ENCODE measurements around the gene CEP20. TPM values are rescaled to one million over a fixed set of nuclear protein-coding genes. Genes with fewer than 3 reads are reported as not detected.
A peak's percentile ranks its signal among the peaks of the same experiment; 100 is the strongest.

The CEP20 gene
- total RNA-seq, 6 donors from 2014 or later = 7.7 to 45.2 (median 28.5) TPM

DNA sequence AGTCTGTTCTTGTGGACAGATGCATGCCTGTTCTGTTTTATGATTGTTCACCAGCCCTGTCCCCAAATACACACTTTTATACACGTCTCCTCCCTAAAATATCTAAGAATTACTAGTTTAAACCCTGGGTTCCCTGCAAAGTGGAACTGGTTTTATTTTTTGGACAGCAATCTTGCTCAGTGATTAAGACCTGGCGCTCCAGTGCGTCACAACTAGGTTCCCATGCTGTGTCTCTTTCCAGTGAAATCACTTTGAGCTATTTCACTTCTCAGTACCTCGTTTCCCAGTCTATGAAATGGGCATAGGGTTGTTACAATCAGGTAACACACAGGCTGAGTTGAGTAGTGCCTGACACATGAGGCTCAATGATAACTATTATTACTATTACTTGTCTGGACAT lies 1.1 kb downstream of the CEP20 start:
- no peak overlapping the region for H3K27ac ChIP-seq
- peak overlapping the region in 3 of 4 donors; percentile 78 to 93 (median 83) for H3K4me3 ChIP-seq
- ATAC-seq (ENCODE audit: low FRiP score in 2 of 2) = no peak
- H3K36me3 ChIP-seq = peaks cover 0 to 14% (median 10%) of the 10 kb centered on the region in 4 donors
- 81 to 88% methylated on average over 4 of the region's 4 CpGs for WGBS, 2 donors
- no peak for DNase-seq
- H3K4me1 ChIP-seq = peaks cover 13 to 33% (median 20%) of the 10 kb centered on the region in 4 donors
- H3K9me3 ChIP-seq = no peaks in the 10 kb centered on the region
- H3K27me3 ChIP-seq = no peaks in the 10 kb centered on the region
- TF ChIP-seq POLR2AphosphoS5 (IDR thresholded peaks at IDR 0.05) (no peak), POLR2A (IDR thresholded peaks at IDR 0.05) (no peak), EP300 (IDR thresholded peaks at IDR 0.05) (no peak)
- TF ChIP-seq, protein P1, sequence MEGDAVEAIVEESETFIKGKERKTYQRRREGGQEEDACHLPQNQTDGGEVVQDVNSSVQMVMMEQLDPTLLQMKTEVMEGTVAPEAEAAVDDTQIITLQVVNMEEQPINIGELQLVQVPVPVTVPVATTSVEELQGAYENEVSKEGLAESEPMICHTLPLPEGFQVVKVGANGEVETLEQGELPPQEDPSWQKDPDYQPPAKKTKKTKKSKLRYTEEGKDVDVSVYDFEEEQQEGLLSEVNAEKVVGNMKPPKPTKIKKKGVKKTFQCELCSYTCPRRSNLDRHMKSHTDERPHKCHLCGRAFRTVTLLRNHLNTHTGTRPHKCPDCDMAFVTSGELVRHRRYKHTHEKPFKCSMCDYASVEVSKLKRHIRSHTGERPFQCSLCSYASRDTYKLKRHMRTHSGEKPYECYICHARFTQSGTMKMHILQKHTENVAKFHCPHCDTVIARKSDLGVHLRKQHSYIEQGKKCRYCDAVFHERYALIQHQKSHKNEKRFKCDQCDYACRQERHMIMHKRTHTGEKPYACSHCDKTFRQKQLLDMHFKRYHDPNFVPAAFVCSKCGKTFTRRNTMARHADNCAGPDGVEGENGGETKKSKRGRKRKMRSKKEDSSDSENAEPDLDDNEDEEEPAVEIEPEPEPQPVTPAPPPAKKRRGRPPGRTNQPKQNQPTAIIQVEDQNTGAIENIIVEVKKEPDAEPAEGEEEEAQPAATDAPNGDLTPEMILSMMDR (IDR thresholded peaks at IDR 0.05) = no peak

DNA sequence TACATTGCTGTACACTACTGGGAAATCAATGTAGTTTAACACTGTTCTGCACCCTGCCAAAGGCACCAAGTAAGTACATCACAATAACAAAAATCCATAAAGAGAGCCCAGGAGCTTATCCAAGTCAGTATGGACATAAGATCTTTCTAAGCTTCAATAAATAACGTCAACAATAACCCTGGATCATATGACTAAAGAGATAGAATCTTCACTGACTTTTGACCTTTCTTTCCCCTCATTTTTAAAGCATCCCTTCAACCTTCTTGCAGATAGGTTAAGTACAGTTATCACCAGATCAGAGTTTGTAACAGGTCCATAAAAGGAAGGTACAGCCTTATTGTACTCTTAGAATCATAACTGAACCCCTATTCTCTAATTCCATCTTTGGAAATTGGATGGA lies 2.3 kb downstream of the CEP20 start:
- Histone ChIP-seq H3K36me3 (peaks cover 4 to 25% (median 16%) of the 10 kb centered on the region in 4 donors), H3K4me1 (peaks cover 13 to 33% (median 20%) of the 10 kb centered on the region in 4 donors), H3K9me3 (no peaks in the 10 kb centered on the region), H3K27me3 (no peaks in the 10 kb centered on the region), H3K27ac (no peak overlapping the region), H3K4me3 (no peak overlapping the region)
- TF ChIP-seq EP300 (IDR thresholded peaks at IDR 0.05) = no peak
- TF ChIP-seq, protein P1 (IDR thresholded peaks at IDR 0.05) = no peak
- TF ChIP-seq POLR2AphosphoS5 (IDR thresholded peaks at IDR 0.05) = no peak
- TF ChIP-seq POLR2A (IDR thresholded peaks at IDR 0.05) = no peak
- WGBS, 2 donors = 20 to 75% methylated on average over 1 of the region's 1 CpG
- ATAC-seq (ENCODE audit: low FRiP score in 2 of 2) (no peak), DNase-seq (no peak)

- ATAC-seq (ENCODE audit: low FRiP score in 2 of 2) (no peak), DNase-seq (no peak)
- WGBS, 2 donors = 91 to 95% methylated on average over 5 of the region's 5 CpGs
- H3K36me3 ChIP-seq = peaks cover 4 to 25% (median 16%) of the 10 kb centered on the region in 4 donors
- peaks cover 13 to 33% (median 20%) of the 10 kb centered on the region in 4 donors for H3K4me1 ChIP-seq
- no peak overlapping the region for H3K4me3 ChIP-seq
- H3K27ac ChIP-seq = no peak overlapping the region
- H3K27me3 ChIP-seq = no peaks in the 10 kb centered on the region
- TF ChIP-seq EP300 (IDR thresholded peaks at IDR 0.05) (no peak), POLR2A (IDR thresholded peaks at IDR 0.05) (no peak), POLR2AphosphoS5 (IDR thresholded peaks at IDR 0.05) (no peak)
- TF ChIP-seq, protein P1 (IDR thresholded peaks at IDR 0.05) = no peak
- H3K9me3 ChIP-seq = no peaks in the 10 kb centered on the region
Observed at GRCh38 chr16:15885560-15886001, 2.8 kb downstream of the CEP20 start.

- no peak overlapping the region for H3K27ac ChIP-seq
- TF ChIP-seq POLR2A (IDR thresholded peaks at IDR 0.05) = no peak
- peaks cover 4 to 38% (median 18%) of the 10 kb centered on the region in 4 donors for H3K36me3 ChIP-seq
- DNase-seq (no peak), ATAC-seq (ENCODE audit: low FRiP score in 2 of 2) (no peak)
- no peaks in the 10 kb centered on the region for H3K9me3 ChIP-seq
- H3K4me1 ChIP-seq = peaks cover 10 to 31% (median 15%) of the 10 kb centered on the region in 4 donors
- WGBS, 2 donors = 97 to 100% methylated on average over 3 of the region's 3 CpGs
- H3K4me3 ChIP-seq = no peak overlapping the region
- no peaks in the 10 kb centered on the region for H3K27me3 ChIP-seq
Observed at GRCh38 chr16:15882563-15882962, 5.8 kb downstream of the CEP20 start.

DNA sequence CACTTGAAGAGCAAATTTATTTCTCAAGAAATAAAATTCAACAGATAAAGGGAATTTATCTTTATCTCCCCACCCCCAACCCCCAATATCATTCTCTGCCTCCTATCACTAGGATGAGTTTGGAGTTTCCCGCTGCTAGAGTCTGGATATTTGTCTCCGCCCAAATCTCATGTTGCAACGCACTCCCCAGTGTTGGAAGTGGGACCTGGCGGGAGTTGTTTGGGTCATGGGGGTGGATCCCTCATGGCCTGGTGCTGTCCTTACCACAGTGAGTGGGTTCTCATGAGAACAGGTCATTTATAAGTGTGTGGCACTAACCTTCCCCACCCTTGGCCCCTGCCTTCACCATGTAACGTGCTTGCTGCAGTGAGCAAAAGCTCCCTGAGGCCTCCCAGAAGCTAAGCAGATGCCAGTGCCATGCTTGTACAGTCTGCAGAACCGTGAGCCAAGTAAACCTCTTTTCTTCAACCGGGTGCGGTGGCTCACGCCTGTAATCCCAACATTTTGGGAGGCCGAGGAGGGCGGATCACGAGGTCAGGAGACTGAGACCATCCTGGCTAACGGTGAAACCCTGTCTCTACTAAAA lies 6.5 kb downstream of the CEP20 start:
- ATAC-seq (ENCODE audit: low FRiP score in 2 of 2) (no peak), DNase-seq (no peak)
- Histone ChIP-seq H3K4me1 (peaks cover 3 to 24% (median 9%) of the 10 kb centered on the region in 4 donors), H3K27ac (no peak overlapping the region), H3K4me3 (no peak overlapping the region), H3K9me3 (no peaks in the 10 kb centered on the region), H3K36me3 (peaks cover 4 to 44% (median 21%) of the 10 kb centered on the region in 4 donors), H3K27me3 (no peaks in the 10 kb centered on the region)
- WGBS, 2 donors = 82 to 89% methylated on average over 6 to 13 of the region's 13 CpGs
- TF ChIP-seq, protein P1 (IDR thresholded peaks at IDR 0.05) = no peak
- TF ChIP-seq POLR2A (IDR thresholded peaks at IDR 0.05) (no peak), EP300 (IDR thresholded peaks at IDR 0.05) (no peak), POLR2AphosphoS5 (IDR thresholded peaks at IDR 0.05) (no peak)
